GM12878 (cell line): ENCODE data around the gene KMT2B. TPM values are rescaled to one million over a fixed set of nuclear protein-coding genes. Genes with fewer than 3 reads are reported as not detected.

ENCODE experiments used
- ATAC-seq: fragments of 200-7000 bp; cut with Tn5 transposase; 3 replicates; pipeline ENCODE4 v1.9.1; 2020; ENCODE audit warnings: mild to moderate bottlenecking, moderate library complexity
- BruUV-seq: library from RNA; stranded (reverse); fragments of 400-500 nt; replicated peaks from 2 replicates; lab custom pipeline; 2021; lab: Mats Ljungman, UMichigan
- CTCF ChIA-PET: fragments of 300-600 bp; sonication (Branson Sonifier 250); formaldehyde crosslinking; extraction: SDS; loops from one replicate; lab custom pipeline; 2021; ENCODE audit warnings: inconsistent platforms; lab: Yijun Ruan, JAX
- POLR2A ChIA-PET: fragments of 350-600 bp; formaldehyde crosslinking; extraction: SDS; loops from one replicate; lab custom pipeline; 2021; ENCODE audit warnings: inconsistent platforms; lab: Charles Lee
- RAD21 ChIA-PET: fragments of 300-600 bp; sonication (Branson Sonifier 250); formaldehyde crosslinking; loops from one replicate; lab custom pipeline; 2023; ENCODE audit warnings: antibody characterized with exemption; ENCODE audit not compliant: unreplicated experiment; lab: Charles Lee
- SMC1A ChIA-PET: fragments of 300-600 bp; sonication (Branson Sonifier 250); formaldehyde crosslinking; loops from one replicate; lab custom pipeline; 2023; ENCODE audit not compliant: unreplicated experiment, uncharacterized antibody; lab: Charles Lee
- DNase-seq: peaks from one replicate; pipeline ENCODE4 v3.0.0-alpha.2; 2011; ENCODE audit warnings: low read depth, low spot score
- FAIRE-seq: peaks from 3 replicates; lab custom pipeline; 2011; peaks lifted over from hg19 to GRCh38; lab: Jason Lieb, UNC
- H2AFZ ChIP-seq: 2 replicates; pipeline ENCODE4 v1.6.0; 2011; ENCODE audit warnings: low read depth, low read length, control low read depth; ENCODE audit not compliant: control insufficient read depth
- H3K27ac ChIP-seq: 2 replicates; pipeline ENCODE4 v1.5.1; 2011; ENCODE audit warnings: control low read depth; ENCODE audit not compliant: control insufficient read depth, insufficient read depth
- H3K27me3 ChIP-seq, 2 experiments: replicated peaks in 1 of 2; 2 replicates each; pipeline versions ENCODE4 v1.6.0 to v1.6.1; 2011; ENCODE audit warnings: low read length in 1 of 2; ENCODE audit not compliant: control insufficient read depth in 2 of 2, insufficient read depth in 2 of 2
- H3K36me3 ChIP-seq, 2 experiments: 2 replicates each; pipeline ENCODE4 v1.5.1; 2011; ENCODE audit warnings: low read length in 1 of 2; ENCODE audit not compliant: control insufficient read depth in 2 of 2, insufficient read depth in 2 of 2
- H3K4me1 ChIP-seq: 2 replicates; pipeline ENCODE4 v1.6.1; 2011; ENCODE audit warnings: mild to moderate bottlenecking, low read length, moderate library complexity, mixed read lengths; ENCODE audit not compliant: control insufficient read depth, insufficient read depth
- H3K4me2 ChIP-seq: 2 replicates; pipeline ENCODE4 v1.6.0; 2011; ENCODE audit warnings: control low read depth; ENCODE audit not compliant: control insufficient read depth, insufficient read depth
- H3K4me3 ChIP-seq: fragments of 200-600 bp; sonication (generic); 2 replicates; pipeline ENCODE4 v1.5.1; 2016
- H3K79me2 ChIP-seq: 2 replicates; pipeline ENCODE4 v1.6.0; 2011; ENCODE audit warnings: low read length; ENCODE audit not compliant: control insufficient read depth, insufficient read depth
- H3K9ac ChIP-seq: 2 replicates; pipeline ENCODE4 v1.8.0; 2011; ENCODE audit warnings: low read length, control low read depth, mixed read lengths; ENCODE audit not compliant: control insufficient read depth, insufficient read depth
- H3K9me3 ChIP-seq: replicated peaks from 3 replicates; pipeline ENCODE4 v1.5.1; 2011; ENCODE audit warnings: mild to moderate bottlenecking, low read length; ENCODE audit not compliant: control insufficient read depth, insufficient read depth
- H4K20me1 ChIP-seq: 2 replicates; pipeline ENCODE4 v1.6.0; 2011; ENCODE audit not compliant: control insufficient read depth, insufficient read depth
- CTCF ChIP-seq, 3 experiments: IDR thresholded peaks in 2 of 3; conservative IDR thresholded peaks in 1 of 3; 2 replicates each; pipeline ENCODE4 v1.5.1; 2011; ENCODE audit warnings: low read depth in 3 of 3, low read length in 3 of 3, mild to moderate bottlenecking in 3 of 3, control low read depth in 2 of 3, moderate library complexity in 2 of 3, inconsistent platforms in 1 of 3, mixed read lengths in 1 of 3; ENCODE audit not compliant: control insufficient read depth in 2 of 3, insufficient read depth in 1 of 3; ENCODE audit errors: extremely low read depth in 1 of 3
- IRF4 ChIP-seq: IDR thresholded peaks from 2 replicates; pipeline ENCODE4 v1.6.1; 2011; ENCODE audit warnings: low read depth, low read length
- RELA ChIP-seq: fragments of 450-650 bp; IDR thresholded peaks from 2 replicates; pipeline ENCODE4 v1.8.0; 2014; ENCODE audit warnings: borderline replicate concordance; ENCODE audit not compliant: partially characterized antibody
- SMC3 ChIP-seq: IDR thresholded peaks from 2 replicates; pipeline ENCODE4 v1.6.1; 2011; ENCODE audit warnings: low read length, improper control_type of control experiment, borderline replicate concordance
- SRF ChIP-seq, 2 experiments: IDR thresholded peaks; 2 replicates each; pipeline ENCODE4 v1.6.1; 2011; ENCODE audit warnings: low read depth in 2 of 2, low read length in 2 of 2, mild to moderate bottlenecking in 1 of 2, moderate library complexity in 1 of 2
- WGBS: methylation state at CpG from one replicate; pipeline ENCODE4 v1.1.6; 2016; ENCODE audit warnings: low lambda C conversion rate; ENCODE audit not compliant: insufficient replicate concordance, insufficient coverage; ENCODE audit errors: missing lambda C conversion rate; 5-methylcytosine and 5-hydroxymethylcytosine counted together
- in situ Hi-C: fragments of 300-500 bp; cut with MboI; formaldehyde crosslinking; loops from 9 replicates; pipeline ENCODE4 v1.14.3; 2018; ENCODE audit warnings: mixed read lengths
- intact Hi-C: fragments of 100-400 bp; cut with micrococcal nuclease; formaldehyde crosslinking; loops from one replicate; pipeline ENCODE4 v1.14.2; 2022; ENCODE audit not compliant: unreplicated experiment
- polyA plus RNA-seq, 11 experiments: library from polyadenylated mRNA; depleted of rRNA in 4 of 11; unstranded in 6 of 11; stranded (reverse) in 5 of 11; fragments of >200 nt; fragmentation: Nextera tagmentation in 4 of 11; fragmentation: Illumina TruSeq in 1 of 11; extraction: Ambion mirVana in 4 of 11; extraction: Trizol in 1 of 11; gene quantifications; 1 replicate in 1 of 11; 2 replicates in 10 of 11; pipeline versions ENCODE4 v1.2.1 to v1.2.3, GENCODE V29; 2011 to 2016; ENCODE audit warnings: inconsistent platforms in 2 of 11, missing spikeins in 2 of 11, low read depth in 1 of 11
- total RNA-seq, 4 experiments: library from RNA; depleted of rRNA in 3 of 4; stranded (reverse); fragments of >200 nt in 3 of 4; fragmentation: Illumina TruSeq in 1 of 4; extraction: Trizol in 1 of 4; gene quantifications; 2 replicates each; pipeline versions ENCODE4 v1.2.1 to v1.2.3, GENCODE V29; 2013 to 2021

The KMT2B gene
- total and polyA plus RNA-seq, 10 of the 15 experiments (the other 5 are each of a cell fraction or from before 2014, with no cell fraction given), result 0.71 to 35.6 (median 6.0) TPM

GRCh38 chr19:35783469-35784434 is 65.9 kb downstream of the KMT2B start:
- in situ Hi-C loops, result no loop called here
- 80% methylated on average over 16 of the region's 28 CpGs for WGBS
- no TSS peak for BruUV-seq
- H3K36me3 ChIP-seq, result no peaks in the 10 kb centered on the region; a peak in 1 of 4 replicates
- H2AFZ ChIP-seq, result no peak overlapping the region
- peak in 2 of 3 experiments; percentile 5 to 26; a peak in 2 of 6 replicates for TF ChIP-seq CTCF (IDR thresholded peaks at IDR 0.05 in 2 of 3, conservative IDR thresholded peaks at IDR 0.05 in 1 of 3; ENCODE audit: control insufficient read depth in 2 of 3, extremely low read depth in 1 of 3, insufficient read depth in 1 of 3, low read depth in 3 of 3, low read length in 3 of 3)
- 0 out of 2 replicates have a peak, but pooled peaks have one; percentile 5 for TF ChIP-seq SMC3
- TF ChIP-seq IRF4, result no peak
- TF ChIP-seq RELA, result no peak
- no peak for TF ChIP-seq SRF (IDR thresholded peaks at IDR 0.05; ENCODE audit: low read depth in 2 of 2, low read length in 2 of 2)
- TF ChIP-seq, all 136 proteins: peak for 2
- no peak for DNase-seq
- Histone ChIP-seq H3K4me3 (no peak overlapping the region), H3K9me3 (no peaks in the 10 kb centered on the region), H3K4me1 (no peaks in the 10 kb centered on the region), H3K27me3 (no peaks in the 10 kb centered on the region), H3K27ac (no peak overlapping the region), H3K79me2 (no peaks in the 10 kb centered on the region), H3K4me2 (no peak overlapping the region), H4K20me1 (no peaks in the 10 kb centered on the region), H3K9ac (no peak overlapping the region)
- no peak for FAIRE-seq
- CTCF ChIA-PET, result no interaction called here
- intact Hi-C loops, result no loop called here
- SMC1A ChIA-PET, result no interaction called here
- ATAC-seq, result peak; percentile 55
- RAD21 ChIA-PET, result interaction anchor here (0.6 kb wide), 1 partner anchor 99 kb away, joined by 3 read pairs; no protein-coding TSS in a partner anchor
- POLR2A ChIA-PET, result no interaction called here
